NCI-H2107 treated with DMSO at 0.1 percent for 48 hours (cell line): Measurements from ENCODE around the gene CLIC4.

Experiments used
- DNase-seq: peaks from one replicate; lab custom pipeline; 2025; ENCODE audit not compliant: unreplicated experiment; lab: John Stamatoyannopoulos, UW

The CLIC4 gene

GRCh38 chr1:24855474-24855873, 110.2 kb downstream of the CLIC4 start:
- DNase-seq, result no peak

GRCh38 chr1:24856787-24857506, 111.7 kb downstream of the CLIC4 start:
- no peak for DNase-seq

- no peak for DNase-seq
These were observed 112.4 kb downstream of the CLIC4 start for GRCh38 chr1:24857507-24858133.

- DNase-seq, result no peak
These were observed 113.0 kb downstream of the CLIC4 start for GRCh38 chr1:24858277-24858676.

GRCh38 chr1:24859063-24860010, 114.1 kb downstream of the CLIC4 start:
- no peak for DNase-seq

- DNase-seq, result no peak
These were observed 115.6 kb downstream of the CLIC4 start for GRCh38 chr1:24860841-24861240.

GRCh38 chr1:24861821-24862727, 116.8 kb downstream of the CLIC4 start:
- DNase-seq, result peak; percentile 16

GRCh38 chr1:24862775-24863483, 117.7 kb downstream of the CLIC4 start:
- no peak for DNase-seq

- no peak for DNase-seq
These were observed 119.1 kb downstream of the CLIC4 start for GRCh38 chr1:24864370-24864777.

GRCh38 chr1:24865168-24865567, 119.9 kb downstream of the CLIC4 start:
- no peak for DNase-seq

- no peak for DNase-seq
These were observed 120.3 kb downstream of the CLIC4 start for GRCh38 chr1:24865587-24865986.

- DNase-seq, result no peak
These were observed 121.2 kb downstream of the CLIC4 start for GRCh38 chr1:24866211-24867083.

GRCh38 chr1:24867084-24867870, 122.0 kb downstream of the CLIC4 start:
- no peak for DNase-seq

GRCh38 chr1:24868016-24868875, 123.0 kb downstream of the CLIC4 start:
- no peak for DNase-seq

- DNase-seq, result no peak
These were observed 125.4 kb downstream of the CLIC4 start for GRCh38 chr1:24870551-24871195.

GRCh38 chr1:24871306-24871901, 126.2 kb downstream of the CLIC4 start:
- DNase-seq, result no peak
